Measurements from ENCODE around the gene MORN1.

Gene MORN1

DNA sequence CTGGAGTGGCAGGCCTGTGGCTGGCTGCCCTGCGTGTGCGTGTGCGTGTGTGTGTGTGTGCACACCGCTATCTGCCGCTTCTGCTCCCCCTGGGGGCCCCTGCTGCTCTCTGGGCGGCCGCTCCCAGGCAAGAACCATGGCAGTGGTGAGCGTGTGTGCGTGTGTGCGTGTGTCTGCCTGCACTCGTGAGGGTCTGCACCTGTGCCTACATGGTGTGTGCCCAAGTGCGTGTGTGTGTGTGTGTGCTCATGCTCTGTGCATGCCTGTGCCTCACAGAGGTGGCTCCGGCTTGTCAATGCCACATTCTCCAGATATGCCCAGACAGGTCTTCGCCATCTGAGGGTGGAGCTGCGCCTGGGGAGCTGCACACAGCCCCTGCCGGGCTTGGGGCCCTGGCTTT lies 39.7 kb upstream of the MORN1 start:
- H3K9me3 Mint-ChIP-seq: no peaks in the 10 kb centered on the region

DNA sequence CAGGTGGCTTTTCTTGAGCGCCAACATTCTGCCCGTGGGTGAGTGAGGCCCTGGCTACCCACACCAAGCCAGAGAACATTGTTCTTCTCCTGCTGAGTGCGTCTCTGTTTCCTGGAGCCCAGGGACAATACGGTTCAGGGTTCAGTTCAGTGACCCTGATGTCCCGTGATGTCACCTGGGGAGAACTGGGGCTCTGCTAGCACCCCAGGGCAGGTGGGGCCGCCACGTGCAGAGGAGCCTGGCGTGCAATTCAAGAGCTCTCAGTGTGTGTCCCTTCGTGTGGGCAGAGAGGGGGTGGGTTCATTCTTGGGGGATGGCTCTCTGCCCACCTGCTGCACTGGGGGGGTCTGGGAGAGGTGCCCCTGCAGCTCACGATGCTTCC lies 39.2 kb upstream of the MORN1 start:
- Mint-ChIP-seq H3K4me1 (ENCODE audit: low read depth in 2 of 2) (peaks cover 5% of the 10 kb centered on the region in 2 donors), H3K27ac (peak overlapping the region in 1 of 2 donors; percentile 25), H3K27me3 (no peaks in the 10 kb centered on the region), H3K36me3 (ENCODE audit: insufficient read depth) (peaks cover 3% of the 10 kb centered on the region), H3K4me3 (no peak overlapping the region), H3K9me3 (no peaks in the 10 kb centered on the region)
- no peak for ATAC-seq (replicated peaks)
- DNase-seq: no peak

More for the DNA sequence above, 39.7 kb upstream of the MORN1 start:
- Mint-ChIP-seq H3K36me3 (ENCODE audit: insufficient read depth) (peaks cover 3% of the 10 kb centered on the region), H3K27ac (no peak overlapping the region), H3K4me1 (ENCODE audit: low read depth in 2 of 2) (peaks cover 5% of the 10 kb centered on the region in 2 donors), H3K27me3 (no peaks in the 10 kb centered on the region), H3K4me3 (no peak overlapping the region)
- DNase-seq: no peak
- no peak for ATAC-seq (replicated peaks)

DNA sequence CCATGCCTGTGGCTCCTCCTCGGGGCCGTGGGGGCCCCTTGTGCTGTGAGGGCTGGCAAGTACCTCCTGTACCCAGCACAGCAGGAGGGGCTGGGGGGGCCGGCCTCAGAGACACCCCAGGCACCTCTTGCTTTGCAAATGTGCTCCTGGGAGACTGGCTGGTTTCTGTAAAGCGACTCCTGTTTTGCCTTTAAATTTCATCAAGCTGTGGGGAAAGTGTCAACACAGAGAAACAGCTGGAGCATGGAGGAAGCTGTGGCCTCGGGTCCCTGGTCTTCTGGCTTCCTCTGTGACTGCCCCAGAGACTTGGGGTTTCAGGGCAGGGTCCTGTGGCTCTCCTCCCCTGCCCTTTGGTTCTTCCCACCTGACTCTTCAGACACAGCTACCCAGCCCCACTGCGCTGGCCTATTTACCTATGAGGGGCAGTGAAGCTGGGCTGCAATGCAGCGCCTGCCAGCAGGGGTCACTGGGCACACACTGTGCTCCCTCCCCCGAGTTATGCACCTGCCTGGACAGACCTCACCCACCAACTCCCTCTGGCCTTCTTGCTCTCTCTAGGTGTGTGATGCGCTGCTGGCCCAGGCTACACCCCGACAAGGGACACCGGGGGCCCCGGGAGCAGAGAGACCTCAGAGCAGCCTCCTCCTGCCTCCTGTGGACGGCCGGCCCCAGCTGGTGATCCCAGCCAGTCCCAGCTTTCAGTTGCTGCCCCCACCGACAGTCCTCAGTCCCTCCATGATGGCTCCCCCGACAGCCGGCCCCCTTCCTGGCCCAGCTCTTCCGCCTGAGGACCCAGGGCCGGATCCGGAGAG lies 38.6 kb upstream of the MORN1 start:
- H3K4me3 Mint-ChIP-seq: no peak overlapping the region
- peak overlapping the region in 1 of 2 donors; percentile 25 for H3K27ac Mint-ChIP-seq
- H3K4me1 Mint-ChIP-seq (ENCODE audit: low read depth in 2 of 2): peaks cover 5% of the 10 kb centered on the region in 2 donors
- no peaks in the 10 kb centered on the region for H3K9me3 Mint-ChIP-seq
- H3K27me3 Mint-ChIP-seq: no peaks in the 10 kb centered on the region
- ATAC-seq (replicated peaks): no peak
- H3K36me3 Mint-ChIP-seq (ENCODE audit: insufficient read depth): peaks cover 3% of the 10 kb centered on the region
- DNase-seq: no peak

DNA sequence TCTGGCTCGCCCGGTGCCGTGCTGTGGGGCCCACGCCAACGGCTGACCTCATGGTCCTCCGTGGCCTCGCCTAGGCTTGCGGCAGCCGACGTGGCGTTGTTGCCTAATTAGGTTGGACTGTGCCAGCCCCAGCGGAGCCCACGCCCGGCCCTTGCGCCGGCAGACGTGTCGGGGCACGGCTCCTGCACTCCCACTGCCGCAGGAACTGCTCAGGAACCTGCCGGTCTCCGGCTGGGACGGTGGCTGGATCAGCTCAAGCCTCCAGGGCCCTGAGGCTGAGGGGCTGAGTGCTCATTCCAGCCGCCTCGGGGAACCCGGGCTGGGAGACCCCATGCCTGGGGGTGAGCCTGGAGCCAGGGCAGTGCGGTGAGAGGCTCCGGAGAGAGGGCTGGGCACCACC lies 37.1 kb upstream of the MORN1 start:
- H3K4me1 Mint-ChIP-seq (ENCODE audit: low read depth in 2 of 2): peaks cover 4 to 5% of the 10 kb centered on the region in 2 donors
- DNase-seq: no peak
- no peak for ATAC-seq (replicated peaks)
- peaks cover 3% of the 10 kb centered on the region for H3K36me3 Mint-ChIP-seq (ENCODE audit: insufficient read depth)
- H3K4me3 Mint-ChIP-seq: no peak overlapping the region
- no peaks in the 10 kb centered on the region for H3K27me3 Mint-ChIP-seq
- H3K27ac Mint-ChIP-seq: no peak overlapping the region
- no peaks in the 10 kb centered on the region for H3K9me3 Mint-ChIP-seq

DNA sequence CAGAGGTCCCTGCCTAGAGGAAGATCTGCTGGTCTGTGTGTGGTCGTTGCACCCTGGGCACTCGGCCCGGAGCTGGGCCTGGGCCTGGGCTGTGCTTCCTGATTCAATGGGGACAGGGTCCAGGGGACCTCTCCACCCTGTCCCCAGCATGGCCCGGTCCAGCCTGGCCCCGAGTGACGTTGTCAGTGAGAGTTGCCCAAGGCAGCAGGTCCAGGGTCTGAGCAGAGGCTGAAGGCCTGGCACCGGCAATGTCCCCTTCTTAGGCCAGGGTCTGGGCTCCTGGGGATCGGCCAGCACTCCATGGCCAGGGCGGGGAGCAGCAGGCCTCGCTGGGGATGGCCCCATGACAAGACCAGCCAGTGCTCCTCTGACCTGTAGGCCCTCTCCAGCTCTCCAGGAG lies 36.6 kb upstream of the MORN1 start:
- H3K36me3 Mint-ChIP-seq (ENCODE audit: insufficient read depth): peaks cover 3% of the 10 kb centered on the region
- no peaks in the 10 kb centered on the region for H3K27me3 Mint-ChIP-seq
- no peaks in the 10 kb centered on the region for H3K9me3 Mint-ChIP-seq
- no peak for DNase-seq
- ATAC-seq (replicated peaks): no peak
- no peak overlapping the region for H3K4me3 Mint-ChIP-seq
- peaks cover 4 to 5% of the 10 kb centered on the region in 2 donors for H3K4me1 Mint-ChIP-seq (ENCODE audit: low read depth in 2 of 2)
- H3K27ac Mint-ChIP-seq: no peak overlapping the region

- ATAC-seq (replicated peaks): no peak
- DNase-seq: no peak
- Mint-ChIP-seq H3K9me3 (no peaks in the 10 kb centered on the region), H3K36me3 (ENCODE audit: insufficient read depth) (no peaks in the 10 kb centered on the region), H3K4me3 (no peak overlapping the region), H3K27me3 (no peaks in the 10 kb centered on the region), H3K27ac (no peak overlapping the region), H3K4me1 (ENCODE audit: low read depth in 2 of 2) (peaks cover 4 to 5% of the 10 kb centered on the region in 2 donors)
Observed at GRCh38 chr1:2427051-2427450, 35.7 kb upstream of the MORN1 start.

GRCh38 chr1:2426540-2426939 lies 35.2 kb upstream of the MORN1 start:
- no peaks in the 10 kb centered on the region for H3K27me3 Mint-ChIP-seq
- no peaks in the 10 kb centered on the region for H3K9me3 Mint-ChIP-seq
- no peak overlapping the region for H3K27ac Mint-ChIP-seq
- peaks cover 4 to 5% of the 10 kb centered on the region in 2 donors for H3K4me1 Mint-ChIP-seq (ENCODE audit: low read depth in 2 of 2)
- no peaks in the 10 kb centered on the region for H3K36me3 Mint-ChIP-seq (ENCODE audit: insufficient read depth)
- no peak for DNase-seq
- H3K4me3 Mint-ChIP-seq: no peak overlapping the region
- ATAC-seq (replicated peaks): no peak

DNA sequence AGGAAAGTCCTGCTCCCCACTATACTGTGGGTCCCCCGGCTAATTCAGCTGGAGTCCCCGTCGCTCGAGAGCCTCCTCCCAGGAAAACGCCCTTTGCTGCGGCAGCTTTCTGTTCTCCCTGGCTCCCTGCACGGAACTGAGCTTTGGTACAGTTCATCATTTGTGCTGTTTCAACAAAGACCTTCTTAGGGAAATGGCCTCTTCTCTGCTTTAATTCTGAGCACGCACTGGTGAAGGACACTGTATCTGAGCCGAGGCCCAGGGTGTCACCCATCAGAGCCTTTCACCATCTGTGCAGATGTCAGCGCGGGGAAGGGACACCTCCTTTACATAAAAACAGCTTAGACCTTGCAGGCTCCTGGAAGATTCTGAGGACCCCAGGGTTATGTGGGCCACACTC lies 34.5 kb upstream of the MORN1 start:
- H3K27me3 Mint-ChIP-seq: no peaks in the 10 kb centered on the region
- DNase-seq (no peak), ATAC-seq (replicated peaks) (no peak)
- H3K4me1 Mint-ChIP-seq (ENCODE audit: low read depth in 2 of 2): peaks cover 4 to 5% of the 10 kb centered on the region in 2 donors
- H3K4me3 Mint-ChIP-seq: no peak overlapping the region
- H3K9me3 Mint-ChIP-seq: no peaks in the 10 kb centered on the region
- no peaks in the 10 kb centered on the region for H3K36me3 Mint-ChIP-seq (ENCODE audit: insufficient read depth)
- no peak overlapping the region for H3K27ac Mint-ChIP-seq

DNA sequence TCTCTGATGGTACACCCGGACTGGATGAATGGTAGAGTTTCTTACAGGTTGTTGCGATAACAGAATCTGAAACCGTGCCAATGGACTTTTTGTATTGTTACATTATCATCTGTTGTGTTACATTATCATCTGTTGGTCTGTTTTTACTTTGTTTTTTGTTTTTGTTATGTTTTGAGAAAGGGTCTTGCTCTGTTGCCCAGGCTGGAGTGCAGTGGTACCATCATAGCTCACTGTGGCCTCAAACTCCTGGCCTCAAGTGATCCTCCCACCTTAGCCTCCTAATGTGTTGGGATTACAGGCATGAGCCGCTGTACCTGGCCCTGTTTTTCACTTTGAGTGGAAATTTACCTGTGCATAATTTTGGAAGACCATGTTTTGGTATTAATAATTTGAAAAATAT lies 31.2 kb upstream of the MORN1 start:
- H3K36me3 Mint-ChIP-seq (ENCODE audit: insufficient read depth): no peaks in the 10 kb centered on the region
- peaks cover 5 to 9% of the 10 kb centered on the region in 2 donors for H3K4me1 Mint-ChIP-seq (ENCODE audit: low read depth in 2 of 2)
- H3K27me3 Mint-ChIP-seq: no peaks in the 10 kb centered on the region
- peak overlapping the region in 1 of 2 donors; percentile 53 for H3K27ac Mint-ChIP-seq
- no peak for DNase-seq
- no peaks in the 10 kb centered on the region for H3K9me3 Mint-ChIP-seq
- ATAC-seq (replicated peaks): no peak
- no peak overlapping the region for H3K4me3 Mint-ChIP-seq

- ATAC-seq (replicated peaks) (no peak), DNase-seq (no peak)
- Mint-ChIP-seq H3K9me3 (no peaks in the 10 kb centered on the region), H3K36me3 (ENCODE audit: insufficient read depth) (peaks cover 8% of the 10 kb centered on the region), H3K27me3 (no peaks in the 10 kb centered on the region), H3K27ac (no peak overlapping the region), H3K4me1 (ENCODE audit: low read depth in 2 of 2) (peaks cover 25 to 32% of the 10 kb centered on the region in 2 donors), H3K4me3 (peak overlapping the region in 1 of 2 donors; percentile 38)
Observed at GRCh38 chr1:2419416-2419815, 28.1 kb upstream of the MORN1 start.

- Mint-ChIP-seq H3K27ac (no peak overlapping the region), H3K4me1 (ENCODE audit: low read depth in 2 of 2) (peaks cover 30 to 38% of the 10 kb centered on the region in 2 donors), H3K36me3 (ENCODE audit: insufficient read depth) (peaks cover 14% of the 10 kb centered on the region), H3K27me3 (no peaks in the 10 kb centered on the region), H3K9me3 (no peaks in the 10 kb centered on the region), H3K4me3 (peak overlapping the region in 1 of 2 donors; percentile 38)
- no peak for DNase-seq
- ATAC-seq (replicated peaks): no peak
Observed at GRCh38 chr1:2418791-2419320, 27.5 kb upstream of the MORN1 start.

- H3K27me3 Mint-ChIP-seq: no peaks in the 10 kb centered on the region
- no peak for ATAC-seq (replicated peaks)
- DNase-seq: no peak
- peaks cover 31 to 39% of the 10 kb centered on the region in 2 donors for H3K4me1 Mint-ChIP-seq (ENCODE audit: low read depth in 2 of 2)
- H3K27ac Mint-ChIP-seq: no peak overlapping the region
- no peaks in the 10 kb centered on the region for H3K9me3 Mint-ChIP-seq
- H3K4me3 Mint-ChIP-seq: no peak overlapping the region
- H3K36me3 Mint-ChIP-seq (ENCODE audit: insufficient read depth): peaks cover 15% of the 10 kb centered on the region
Observed at GRCh38 chr1:2417833-2418225, 26.5 kb upstream of the MORN1 start.

DNA sequence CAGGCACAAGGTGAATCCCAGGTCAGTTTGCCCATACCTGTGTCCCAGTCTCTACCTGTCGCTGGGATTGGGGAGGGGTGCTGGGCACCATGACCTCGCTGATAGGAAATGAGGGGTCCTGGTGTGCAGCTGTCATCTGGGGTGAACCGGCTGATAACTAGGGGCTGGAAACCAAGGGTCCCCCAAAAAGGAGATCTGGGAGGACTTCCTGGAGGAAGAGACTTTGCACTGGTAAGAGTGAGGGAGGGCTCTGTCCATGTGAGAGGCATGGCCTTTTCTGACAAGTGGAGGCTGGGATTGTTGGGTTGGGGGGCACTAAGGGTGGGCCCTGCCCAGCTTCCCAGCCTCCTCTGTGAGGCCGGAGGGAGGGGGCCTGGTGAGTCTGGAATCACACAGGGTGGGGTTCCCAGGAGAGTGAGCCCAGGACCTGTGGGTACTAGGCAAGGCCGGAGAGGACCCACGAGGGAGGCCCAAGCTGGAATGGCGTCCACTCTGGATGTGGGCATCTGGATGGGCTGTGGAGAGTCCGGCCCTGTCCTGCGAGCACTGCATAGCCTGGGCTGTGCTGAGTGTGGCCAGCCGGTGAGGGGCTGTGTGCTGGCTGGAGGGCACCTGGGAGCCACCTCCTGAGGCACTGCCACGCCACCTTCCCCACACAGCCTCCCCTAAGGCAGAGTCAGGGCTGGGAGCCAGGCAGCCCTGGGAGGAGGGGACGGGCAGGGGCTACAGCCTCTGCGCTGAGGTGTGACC lies 25.9 kb upstream of the MORN1 start:
- peak overlapping the region; percentile 94 to 96 for H3K4me3 Mint-ChIP-seq
- peak overlapping the region; percentile 83 to 97 for H3K27ac Mint-ChIP-seq
- no peaks in the 10 kb centered on the region for H3K9me3 Mint-ChIP-seq
- DNase-seq (no peak), ATAC-seq (replicated peaks) (no peak)
- H3K27me3 Mint-ChIP-seq: no peaks in the 10 kb centered on the region
- H3K36me3 Mint-ChIP-seq (ENCODE audit: insufficient read depth): peaks cover 15% of the 10 kb centered on the region
- peaks cover 31 to 39% of the 10 kb centered on the region in 2 donors for H3K4me1 Mint-ChIP-seq (ENCODE audit: low read depth in 2 of 2)

- H3K36me3 Mint-ChIP-seq (ENCODE audit: insufficient read depth): peaks cover 15% of the 10 kb centered on the region
- no peaks in the 10 kb centered on the region for H3K27me3 Mint-ChIP-seq
- no peak for DNase-seq
- H3K4me3 Mint-ChIP-seq: peak overlapping the region; percentile 94 to 96
- peaks cover 35 to 39% of the 10 kb centered on the region in 2 donors for H3K4me1 Mint-ChIP-seq (ENCODE audit: low read depth in 2 of 2)
- H3K27ac Mint-ChIP-seq: peak overlapping the region; percentile 83 to 97
- no peak for ATAC-seq (replicated peaks)
- H3K9me3 Mint-ChIP-seq: no peaks in the 10 kb centered on the region
Observed at GRCh38 chr1:2416403-2416802, 25.0 kb upstream of the MORN1 start.
